Epithelial cell of alveolus of lung (primary cell): ENCODE measurements around the gene COL8A1. TPM values are rescaled to one million over a fixed set of nuclear protein-coding genes. Genes with fewer than 3 reads are reported as not detected.

ENCODE experiments used
- total RNA-seq: library from RNA; depleted of rRNA; stranded (reverse); fragments of >200 nt; gene quantifications from 2 replicates; pipeline ENCODE4 v1.2.1, GENCODE V29; 2015

COL8A1 gene
- total RNA-seq = 40.2 and 160 TPM in 2 replicates

GRCh38 chr3:99638167-99638948 lies at the start of gene COL8A1:
Gene COL8A1, plus strand, starts transcription at chr3:99638594. Its CDS starts 152,089 bp downstream, at chr3:99790683.

DNA sequence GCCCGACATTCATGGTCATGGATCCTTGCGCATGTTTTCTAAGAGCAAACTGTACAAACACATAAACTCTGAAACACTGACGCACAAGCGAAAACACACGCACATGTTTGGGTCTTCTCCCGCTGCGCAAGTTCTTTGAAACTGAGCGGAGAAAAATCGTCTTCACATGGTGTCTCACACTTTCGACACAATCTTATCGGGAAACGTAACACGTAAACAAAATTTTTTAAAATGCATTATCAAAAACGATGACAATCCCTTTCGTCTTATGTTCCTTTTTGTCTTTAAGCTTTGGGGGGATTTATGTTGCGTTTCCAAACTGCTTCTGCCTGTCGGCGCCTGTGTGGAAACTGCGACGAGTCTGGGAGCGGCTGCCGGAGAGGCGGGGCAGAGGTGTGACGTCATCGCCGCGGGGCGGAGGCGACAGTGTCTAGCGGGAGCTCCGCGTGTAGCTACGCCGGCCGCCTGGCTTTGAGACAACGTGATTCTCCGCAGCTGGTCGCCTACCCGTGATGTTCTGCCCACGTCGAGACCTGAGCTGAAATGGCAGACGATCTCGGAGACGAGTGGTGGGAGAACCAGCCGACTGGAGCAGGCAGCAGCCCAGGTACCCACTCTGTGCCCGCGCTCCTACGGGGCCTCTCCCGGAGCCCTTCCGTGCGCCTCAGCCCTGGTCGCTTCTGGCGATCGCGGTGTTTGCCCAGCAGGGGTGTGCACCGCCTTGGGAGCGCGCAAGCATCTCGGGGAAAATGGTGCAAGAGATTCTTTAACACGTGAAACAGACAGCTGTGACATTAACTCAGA lies 179.2 kb downstream of the COL8A1 start, which contains the start of gene CMSS1:
TSS of gene CMSS1 (plus strand) at position 426 of the 804 bp plus-strand sequence.

Other genes with a start within 250 kb of the COL8A1 start
- 9.4 and 16.4 TPM in 2 replicates for gene CMSS1, start 179.3 kb downstream of the COL8A1 start, total RNA-seq